Measurements from ENCODE around the gene OGA.

The OGA gene

DNA sequence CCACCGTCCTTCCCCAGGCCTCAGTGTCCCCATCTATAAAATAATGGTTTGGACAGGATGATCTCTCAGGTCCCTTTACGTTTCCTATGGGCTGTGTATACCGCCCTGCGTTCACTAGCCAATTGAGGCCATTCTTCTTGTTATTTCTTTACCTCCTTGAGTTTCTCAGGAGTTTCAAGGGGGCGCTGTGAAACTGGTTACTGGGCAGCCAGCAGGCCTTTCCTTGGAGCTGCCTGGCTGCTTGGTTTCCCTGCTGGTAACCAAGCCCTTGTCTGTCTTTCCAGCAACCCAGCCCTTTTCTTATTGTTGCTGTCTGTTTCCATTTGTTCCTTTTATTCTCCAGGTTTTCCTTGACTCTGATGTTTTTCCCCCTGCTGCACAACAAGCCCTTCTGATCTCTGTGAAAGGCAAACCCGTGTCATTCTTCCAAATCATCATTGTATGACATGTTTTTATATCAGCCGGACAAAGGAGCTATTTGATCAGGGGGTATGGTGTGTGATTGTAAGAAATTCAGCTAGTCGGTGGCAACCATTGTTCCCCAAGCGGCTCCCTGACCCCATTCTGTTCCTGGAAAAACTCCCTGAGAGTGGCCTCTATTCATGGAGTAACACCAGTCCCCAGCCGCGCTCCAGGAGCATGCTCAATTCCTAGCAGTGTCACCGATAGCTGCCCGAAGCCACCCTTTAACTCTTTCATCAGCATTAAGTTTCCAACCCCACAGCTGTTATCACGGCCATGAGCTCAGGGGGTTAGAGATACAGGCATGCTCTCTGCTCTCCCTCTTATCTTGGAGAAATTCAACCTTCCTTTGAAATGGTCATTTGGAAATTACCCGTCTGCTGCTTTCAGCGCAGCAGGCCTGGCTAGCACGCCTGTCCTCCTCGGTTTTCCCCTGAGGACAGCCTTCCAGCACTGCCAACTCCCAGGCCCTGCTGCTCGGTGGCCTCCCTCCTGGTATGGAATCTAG, 68.9 kb downstream of the OGA start:
- DNase-seq: no peak

GRCh38 chr10:101748496-101748895, 69.7 kb downstream of the OGA start:
- DNase-seq: no peak

- no peak for DNase-seq
Observed at GRCh38 chr10:101745074-101745696, 73.1 kb downstream of the OGA start.

GRCh38 chr10:101744267-101744666, 74.0 kb downstream of the OGA start:
- DNase-seq: no peak

GRCh38 chr10:101741938-101742337, 76.3 kb downstream of the OGA start:
- no peak for DNase-seq

GRCh38 chr10:101736666-101737065, 81.6 kb downstream of the OGA start:
- DNase-seq: no peak
